ENCODE measurements around the gene ABLIM2.

ABLIM2 gene

DNA sequence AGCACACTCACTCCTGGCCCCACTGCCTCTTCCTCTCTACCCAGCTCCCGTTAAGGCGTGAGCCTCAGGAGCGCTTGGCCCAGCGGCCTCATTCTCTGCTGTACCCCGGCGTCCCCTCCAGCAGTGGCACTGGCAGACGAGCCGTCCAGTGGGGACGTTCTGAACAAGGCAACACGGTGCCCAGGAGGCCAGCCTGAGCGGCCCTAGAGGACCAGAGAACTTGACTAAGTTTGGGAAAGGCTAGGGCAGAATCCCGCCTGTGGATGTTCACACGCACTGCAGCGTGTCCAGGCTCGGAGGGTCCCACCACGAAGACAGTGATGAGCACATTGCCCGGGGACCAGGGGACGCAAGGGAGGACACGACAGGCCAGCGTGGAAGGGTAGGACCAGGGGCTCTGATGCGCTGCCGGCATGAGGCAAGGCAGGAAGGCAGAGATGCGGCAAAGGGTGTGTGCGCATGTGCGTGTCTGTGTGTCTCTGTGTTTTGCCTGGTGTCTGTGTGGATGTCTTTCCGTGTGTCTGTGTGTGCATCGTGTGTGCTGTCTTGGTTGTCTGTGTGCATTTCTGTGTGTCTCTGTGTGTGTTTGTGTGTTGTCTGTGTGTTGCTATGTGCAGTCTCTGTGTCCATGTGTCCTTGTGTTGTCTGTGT, 89.4 kb downstream of the ABLIM2 start:
- no peak for DNase-seq
- Mint-ChIP-seq H3K9me3 (peaks cover 12% of the 10 kb centered on the region), H3K36me3 (ENCODE audit: low read depth) (no peaks in the 10 kb centered on the region), H3K27me3 (ENCODE audit: low read depth, poor library complexity) (peaks cover 4% of the 10 kb centered on the region), H3K27ac (no peak overlapping the region), H3K4me1 (peaks cover 33% of the 10 kb centered on the region), H3K4me3 (no peak overlapping the region)
- TF ChIP-seq, protein P1, sequence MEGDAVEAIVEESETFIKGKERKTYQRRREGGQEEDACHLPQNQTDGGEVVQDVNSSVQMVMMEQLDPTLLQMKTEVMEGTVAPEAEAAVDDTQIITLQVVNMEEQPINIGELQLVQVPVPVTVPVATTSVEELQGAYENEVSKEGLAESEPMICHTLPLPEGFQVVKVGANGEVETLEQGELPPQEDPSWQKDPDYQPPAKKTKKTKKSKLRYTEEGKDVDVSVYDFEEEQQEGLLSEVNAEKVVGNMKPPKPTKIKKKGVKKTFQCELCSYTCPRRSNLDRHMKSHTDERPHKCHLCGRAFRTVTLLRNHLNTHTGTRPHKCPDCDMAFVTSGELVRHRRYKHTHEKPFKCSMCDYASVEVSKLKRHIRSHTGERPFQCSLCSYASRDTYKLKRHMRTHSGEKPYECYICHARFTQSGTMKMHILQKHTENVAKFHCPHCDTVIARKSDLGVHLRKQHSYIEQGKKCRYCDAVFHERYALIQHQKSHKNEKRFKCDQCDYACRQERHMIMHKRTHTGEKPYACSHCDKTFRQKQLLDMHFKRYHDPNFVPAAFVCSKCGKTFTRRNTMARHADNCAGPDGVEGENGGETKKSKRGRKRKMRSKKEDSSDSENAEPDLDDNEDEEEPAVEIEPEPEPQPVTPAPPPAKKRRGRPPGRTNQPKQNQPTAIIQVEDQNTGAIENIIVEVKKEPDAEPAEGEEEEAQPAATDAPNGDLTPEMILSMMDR (IDR thresholded peaks at IDR 0.05): no peak

DNA sequence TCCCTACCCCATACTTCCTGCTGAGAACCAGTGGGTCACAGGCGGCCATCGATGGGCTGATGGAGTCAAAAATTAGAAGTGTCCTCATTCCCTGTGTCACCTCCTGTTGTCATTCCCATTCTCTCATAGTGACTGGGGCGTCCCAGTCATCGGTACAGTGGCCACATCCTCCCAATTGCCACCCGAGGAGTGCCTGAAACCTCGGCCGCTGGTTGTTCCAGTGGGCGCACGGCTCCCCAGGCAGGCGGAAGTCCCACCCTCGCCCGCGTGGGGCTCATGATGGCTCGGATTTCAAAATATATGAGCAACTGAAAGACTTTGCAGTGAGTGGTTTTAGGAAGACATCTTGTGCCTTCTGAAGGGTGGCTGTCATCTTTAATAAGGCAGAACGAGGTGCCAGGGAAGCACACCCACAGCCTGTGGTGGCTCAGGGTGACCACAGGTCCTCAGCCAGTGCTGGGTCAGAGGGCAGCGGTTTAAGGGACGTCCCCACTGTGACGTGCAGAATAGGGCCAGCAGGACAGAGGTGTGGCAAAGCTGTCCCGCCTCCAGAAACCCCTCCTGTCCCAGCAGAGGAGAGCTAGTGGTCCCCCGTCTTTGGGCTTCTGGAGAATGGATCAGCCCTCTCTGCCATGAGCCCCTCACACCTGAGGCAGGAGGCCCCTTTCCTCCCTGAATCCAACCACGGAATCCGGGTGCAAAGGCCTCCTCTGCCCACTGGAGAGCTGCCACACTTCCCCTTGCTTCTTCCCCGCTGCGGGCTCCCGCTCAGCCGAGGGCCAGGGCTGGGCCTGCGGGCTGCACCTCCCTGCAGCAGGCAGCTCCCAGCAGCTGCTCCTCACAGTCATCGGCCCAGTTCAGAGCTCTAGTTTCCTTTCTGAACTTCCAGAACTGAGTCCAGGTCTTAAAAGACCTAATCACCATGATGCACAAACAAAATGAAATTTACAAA, 90.4 kb downstream of the ABLIM2 start:
- Mint-ChIP-seq H3K4me1 (peaks cover 39% of the 10 kb centered on the region), H3K36me3 (ENCODE audit: low read depth) (no peaks in the 10 kb centered on the region), H3K27me3 (ENCODE audit: low read depth, poor library complexity) (peaks cover 8% of the 10 kb centered on the region), H3K27ac (no peak overlapping the region), H3K4me3 (no peak overlapping the region), H3K9me3 (peaks cover 22% of the 10 kb centered on the region)
- TF ChIP-seq, protein P1 (IDR thresholded peaks at IDR 0.05): no peak
- DNase-seq: no peak

DNA sequence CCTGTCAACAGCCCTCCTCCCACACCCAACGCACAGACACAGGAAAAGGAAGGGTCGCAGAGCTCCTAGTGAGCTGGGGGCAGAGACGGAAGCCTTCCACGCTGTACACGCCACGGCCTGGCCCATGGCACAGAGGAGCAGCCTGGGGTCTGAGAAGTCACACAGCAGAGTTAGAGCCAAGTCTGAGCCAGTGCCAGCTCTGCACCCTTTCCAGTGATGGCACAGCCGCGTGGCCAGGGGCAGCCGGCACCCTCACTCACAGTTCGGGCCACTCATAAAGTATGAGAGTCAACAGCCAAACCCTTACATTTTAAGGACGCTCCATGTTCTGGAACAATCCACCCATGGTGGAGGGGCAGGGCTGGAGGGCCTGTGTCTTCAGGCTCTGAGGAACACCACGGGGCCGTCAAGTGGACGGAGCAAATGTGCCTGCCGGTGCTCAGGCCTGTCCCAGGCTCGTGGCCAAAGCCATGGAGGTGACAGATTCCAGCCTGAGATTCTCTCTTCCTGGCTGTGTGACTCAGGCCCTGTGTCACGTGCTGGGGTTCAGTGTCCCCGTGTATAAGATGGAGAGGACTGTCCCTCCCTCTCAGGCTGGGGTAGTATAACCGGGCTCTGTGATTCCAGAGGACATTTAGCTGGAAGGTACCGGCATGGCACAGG, 91.2 kb downstream of the ABLIM2 start:
- peaks cover 8% of the 10 kb centered on the region for H3K27me3 Mint-ChIP-seq (ENCODE audit: low read depth, poor library complexity)
- peaks cover 27% of the 10 kb centered on the region for H3K9me3 Mint-ChIP-seq
- no peak overlapping the region for H3K4me3 Mint-ChIP-seq
- H3K4me1 Mint-ChIP-seq: peaks cover 32% of the 10 kb centered on the region
- H3K27ac Mint-ChIP-seq: no peak overlapping the region
- no peak for DNase-seq
- H3K36me3 Mint-ChIP-seq (ENCODE audit: low read depth): no peaks in the 10 kb centered on the region
- TF ChIP-seq, protein P1 (IDR thresholded peaks at IDR 0.05): no peak

DNA sequence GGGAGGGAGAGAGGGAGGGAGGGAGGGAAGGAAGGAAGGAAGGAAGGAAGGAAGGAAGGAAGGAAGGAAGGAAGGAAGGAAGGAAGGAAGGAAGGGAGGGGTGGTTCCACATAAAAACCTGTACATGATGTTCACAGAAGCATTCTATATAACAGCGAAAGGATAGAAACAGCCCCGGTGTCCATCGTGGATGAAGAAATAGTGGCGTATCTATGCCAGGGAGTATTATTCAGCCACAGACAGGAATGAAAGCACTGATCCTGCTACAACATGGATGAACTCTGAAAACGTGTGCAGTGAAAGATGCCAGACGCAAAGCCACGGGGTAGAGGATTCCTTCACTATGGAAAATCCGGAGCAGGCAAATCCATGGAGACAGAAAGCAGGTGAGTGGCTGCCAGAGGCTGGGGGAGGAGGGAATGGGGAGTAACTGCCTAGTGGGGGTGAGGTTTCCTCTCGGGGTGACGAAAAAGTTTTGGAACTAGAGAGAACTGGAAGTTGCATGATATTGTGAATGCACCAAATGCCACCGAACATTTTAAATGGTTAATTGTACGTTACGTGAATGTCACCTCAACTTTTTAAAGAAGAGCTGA, 92.2 kb downstream of the ABLIM2 start:
- H3K36me3 Mint-ChIP-seq (ENCODE audit: low read depth): no peaks in the 10 kb centered on the region
- peaks cover 27% of the 10 kb centered on the region for H3K9me3 Mint-ChIP-seq
- H3K27ac Mint-ChIP-seq: no peak overlapping the region
- peaks cover 11% of the 10 kb centered on the region for H3K27me3 Mint-ChIP-seq (ENCODE audit: low read depth, poor library complexity)
- no peak for DNase-seq
- H3K4me1 Mint-ChIP-seq: peaks cover 23% of the 10 kb centered on the region
- H3K4me3 Mint-ChIP-seq: no peak overlapping the region
- TF ChIP-seq, protein P1 (IDR thresholded peaks at IDR 0.05): no peak

DNA sequence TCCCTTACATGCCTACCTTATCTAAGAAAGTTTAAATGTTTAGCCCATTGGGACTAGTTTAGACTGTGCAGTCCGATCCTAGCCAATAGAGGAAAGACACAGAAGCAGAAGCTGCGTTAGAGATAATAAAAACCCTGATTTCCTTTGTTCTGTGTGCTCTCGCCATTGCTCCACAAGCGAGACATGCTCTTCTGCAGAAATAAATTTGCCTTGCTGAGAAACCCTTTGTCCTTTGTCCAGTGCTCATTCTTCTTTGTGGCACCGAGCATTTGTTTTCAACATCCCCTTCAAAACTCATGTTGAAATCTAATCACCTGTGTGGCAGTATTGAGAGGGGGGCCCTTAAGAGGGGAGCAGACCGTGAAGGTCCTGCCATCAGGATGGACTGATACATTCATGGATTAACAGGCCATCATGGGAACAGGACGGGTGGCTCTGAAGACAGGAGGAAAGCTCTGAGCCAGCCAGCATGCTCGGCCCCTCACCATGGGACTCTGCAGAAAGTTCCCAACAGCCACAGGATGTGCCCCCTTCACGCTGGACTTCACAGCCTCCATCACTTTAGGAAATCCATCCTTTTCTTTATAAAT, 94.5 kb downstream of the ABLIM2 start:
- Mint-ChIP-seq H3K9me3 (peaks cover 34% of the 10 kb centered on the region), H3K4me1 (peaks cover 35% of the 10 kb centered on the region), H3K27ac (peak overlapping the region; percentile 87), H3K36me3 (ENCODE audit: low read depth) (peaks cover 5% of the 10 kb centered on the region), H3K4me3 (no peak overlapping the region), H3K27me3 (ENCODE audit: low read depth, poor library complexity) (peaks cover 11% of the 10 kb centered on the region)
- DNase-seq: no peak
- TF ChIP-seq, protein P1 (IDR thresholded peaks at IDR 0.05): no peak
